SKM-1 (cell line): ENCODE measurements around the gene MAP2K4.
A peak's percentile ranks its signal among the peaks of the same experiment; 100 is the strongest.
"Not testable (repeated sequence)": the region's sequence is repeated elsewhere in the genome, so short reads cannot be mapped to it uniquely, and the experiment has no call there.

Source experiments
- DNase-seq: peaks from one replicate; lab custom pipeline; 2025; ENCODE audit not compliant: unreplicated experiment; lab: John Stamatoyannopoulos, UW

Gene MAP2K4

DNA sequence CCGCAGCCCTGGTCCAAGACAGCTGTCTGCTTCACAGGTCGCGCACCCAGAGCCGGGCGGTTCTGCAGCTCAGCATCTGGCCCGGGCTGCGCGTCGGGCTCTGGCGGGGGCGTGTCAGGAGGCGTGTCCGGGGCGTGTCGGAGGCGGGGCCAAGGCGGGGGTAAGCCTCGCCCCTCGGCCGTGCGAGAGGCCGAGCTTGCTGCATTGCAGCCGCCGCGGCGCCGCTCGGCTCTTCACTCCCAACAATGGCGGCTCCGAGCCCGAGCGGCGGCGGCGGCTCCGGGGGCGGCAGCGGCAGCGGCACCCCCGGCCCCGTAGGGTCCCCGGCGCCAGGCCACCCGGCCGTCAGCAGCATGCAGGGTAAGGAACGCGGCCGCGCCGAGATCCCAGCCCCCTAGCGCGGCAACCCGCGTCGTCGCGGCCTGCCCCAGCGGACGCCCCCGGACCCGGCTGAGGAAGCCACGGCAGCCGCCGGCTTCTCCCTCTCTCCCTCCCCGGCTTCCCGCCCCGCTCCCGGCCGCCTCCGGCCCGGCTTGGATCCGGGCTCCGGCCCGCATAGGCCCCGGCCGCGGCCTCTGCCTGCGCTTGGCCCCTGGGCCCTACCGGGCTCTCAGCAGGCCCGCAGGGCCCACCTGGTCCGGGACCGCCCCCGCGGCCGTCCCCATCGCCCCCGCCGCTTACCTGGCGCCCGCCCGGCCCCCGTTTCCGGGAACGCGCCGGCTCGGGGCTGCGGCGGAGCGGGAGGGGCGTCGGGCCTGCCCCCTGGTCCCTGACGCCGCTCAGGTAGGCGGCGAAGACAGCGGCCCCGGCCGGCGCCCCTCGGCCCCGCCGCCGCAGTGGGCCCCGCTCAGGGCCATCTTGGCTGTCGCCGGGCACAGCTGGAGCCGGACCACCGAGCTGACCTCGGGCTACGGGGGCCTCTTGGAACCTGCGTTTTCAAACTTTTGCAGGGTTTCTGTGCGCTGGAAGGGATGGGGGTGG, at the start of gene MAP2K4:
TSS of gene MAP2K4 (plus strand) at position 236 of the 981 bp plus-strand sequence. CDS start at position 246, 10 bp downstream.
- DNase-seq, result peak; percentile 1

DNA sequence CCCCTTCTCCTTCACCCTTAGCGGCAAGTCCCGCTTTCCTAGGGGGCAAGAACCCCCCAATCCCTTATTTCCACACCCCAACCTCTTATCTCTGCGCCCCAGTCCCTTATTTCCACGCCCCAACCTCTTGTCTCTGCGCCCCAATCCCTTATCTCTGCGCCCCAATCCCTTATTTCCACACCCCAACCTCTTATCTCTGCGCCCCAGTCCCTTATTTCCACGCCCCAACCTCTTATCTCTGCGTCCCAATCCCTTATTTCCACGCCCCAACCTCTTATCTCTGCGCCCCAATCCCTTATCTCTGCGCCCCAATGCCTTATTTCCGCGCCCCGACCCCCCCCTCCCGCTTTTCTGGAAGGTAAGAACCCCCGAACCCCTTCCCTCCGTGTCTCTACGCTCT, 47.9 kb upstream of the MAP2K4 start:
- DNase-seq, result not testable (repeated sequence)

DNA sequence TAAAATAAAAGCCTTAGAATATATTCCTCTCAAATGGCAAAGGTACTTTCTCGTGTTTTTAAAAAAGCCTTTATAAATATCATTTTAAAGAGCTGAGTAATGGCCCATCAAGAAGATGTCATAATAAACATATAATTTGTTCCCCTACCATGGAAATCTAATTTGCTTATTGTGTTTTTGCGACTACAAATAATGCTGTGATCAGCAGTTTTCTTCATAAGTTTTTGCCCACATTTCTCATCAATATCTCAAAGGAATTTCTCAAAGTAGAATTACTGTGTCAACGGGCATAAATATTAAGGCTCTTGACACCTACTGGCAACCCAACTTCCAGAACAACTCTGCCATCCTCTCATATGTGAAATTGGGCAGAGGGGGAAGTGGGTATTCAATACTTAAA, 40.9 kb upstream of the MAP2K4 start:
- DNase-seq, result no peak

DNA sequence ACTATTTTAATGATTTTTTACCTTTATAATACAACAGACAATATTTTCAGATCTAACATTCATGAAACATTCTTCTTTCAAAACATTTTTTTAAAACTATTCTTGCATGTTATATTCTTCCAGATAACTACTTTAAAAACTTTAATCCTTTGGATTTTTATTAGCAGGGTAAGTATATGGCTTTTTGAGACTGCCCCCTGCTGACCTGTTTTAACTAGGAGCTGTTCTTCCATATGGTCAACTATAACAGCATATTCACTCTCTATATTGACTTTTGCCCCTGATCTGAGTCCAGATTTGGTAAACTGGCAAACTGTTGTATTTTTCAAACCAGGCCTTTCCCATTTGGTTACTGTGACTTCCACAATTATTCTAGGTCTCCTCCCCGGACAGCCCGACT, 39.9 kb upstream of the MAP2K4 start:
- DNase-seq, result no peak

DNA sequence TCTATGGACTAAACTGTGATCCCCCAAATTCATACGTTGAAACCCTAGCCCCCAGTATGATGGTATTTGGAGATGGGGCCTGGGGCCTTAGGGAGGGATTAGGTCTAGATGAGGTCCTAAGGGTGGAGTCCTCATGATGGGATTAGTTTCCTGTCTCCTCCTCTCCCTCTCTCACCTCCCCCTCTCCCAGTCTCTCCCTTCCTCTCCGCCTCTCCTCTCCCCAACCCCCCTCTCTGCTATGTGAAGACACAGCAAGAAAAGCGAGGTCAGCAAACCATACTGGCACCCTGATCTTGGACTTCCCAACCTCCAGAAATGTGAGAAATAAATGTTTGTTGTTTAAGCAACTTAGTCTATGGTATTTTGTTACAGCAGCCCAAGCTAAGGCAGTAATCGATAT, 38.8 kb upstream of the MAP2K4 start:
- no peak for DNase-seq

DNA sequence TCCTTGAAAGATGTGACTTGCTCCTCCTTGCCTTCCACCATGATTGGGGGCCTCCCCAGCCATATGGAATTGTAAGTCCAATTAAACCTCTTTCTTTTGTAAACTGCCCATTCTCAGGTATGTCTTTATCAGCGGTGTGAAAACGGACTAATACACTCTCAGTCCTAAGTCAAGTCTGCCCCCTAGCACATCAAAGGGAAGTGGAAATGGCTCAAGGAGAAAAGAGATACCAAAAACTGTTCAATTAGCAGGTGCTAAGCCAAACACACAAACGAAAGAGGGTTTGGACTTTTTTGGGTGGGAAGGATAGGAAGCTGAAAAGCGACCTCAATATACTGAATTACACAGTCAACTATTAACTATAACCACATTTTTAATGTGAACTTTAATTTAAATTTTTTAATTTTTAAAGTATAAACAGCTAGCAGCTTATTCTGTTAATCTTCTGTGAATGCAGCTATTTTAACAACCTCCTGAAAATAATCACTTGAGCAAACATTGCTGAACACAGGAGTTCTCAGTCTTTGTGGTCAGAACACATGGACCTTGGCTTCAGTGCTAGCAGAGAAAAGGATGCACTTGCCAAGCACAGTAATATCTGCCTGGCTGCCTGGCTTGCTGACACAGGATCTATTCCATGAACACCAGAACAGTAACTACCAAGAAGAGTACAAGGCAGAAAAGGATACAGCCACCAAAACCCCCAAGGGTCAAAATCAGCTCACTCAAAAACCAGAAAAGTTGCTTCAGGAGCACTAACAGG, 34.3 kb upstream of the MAP2K4 start:
- no peak for DNase-seq

DNA sequence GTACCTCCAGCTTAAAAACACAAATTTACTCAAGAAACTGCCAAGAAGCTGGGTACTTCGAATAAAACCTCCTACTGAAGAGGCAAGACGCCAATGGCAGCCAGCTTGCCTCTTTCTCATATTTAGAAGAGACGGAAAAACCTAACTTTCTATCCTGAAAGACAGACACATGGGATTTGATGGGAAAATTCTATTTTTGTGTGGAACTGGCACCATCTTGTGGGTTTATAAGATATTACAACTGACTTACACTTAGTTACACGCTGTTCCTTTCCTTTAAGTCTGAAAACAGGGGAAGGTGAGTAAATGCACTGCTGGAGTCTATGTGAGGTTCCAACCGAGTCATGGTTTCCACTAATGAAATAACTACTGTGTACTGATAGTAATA, 33.7 kb upstream of the MAP2K4 start:
- no peak for DNase-seq

DNA sequence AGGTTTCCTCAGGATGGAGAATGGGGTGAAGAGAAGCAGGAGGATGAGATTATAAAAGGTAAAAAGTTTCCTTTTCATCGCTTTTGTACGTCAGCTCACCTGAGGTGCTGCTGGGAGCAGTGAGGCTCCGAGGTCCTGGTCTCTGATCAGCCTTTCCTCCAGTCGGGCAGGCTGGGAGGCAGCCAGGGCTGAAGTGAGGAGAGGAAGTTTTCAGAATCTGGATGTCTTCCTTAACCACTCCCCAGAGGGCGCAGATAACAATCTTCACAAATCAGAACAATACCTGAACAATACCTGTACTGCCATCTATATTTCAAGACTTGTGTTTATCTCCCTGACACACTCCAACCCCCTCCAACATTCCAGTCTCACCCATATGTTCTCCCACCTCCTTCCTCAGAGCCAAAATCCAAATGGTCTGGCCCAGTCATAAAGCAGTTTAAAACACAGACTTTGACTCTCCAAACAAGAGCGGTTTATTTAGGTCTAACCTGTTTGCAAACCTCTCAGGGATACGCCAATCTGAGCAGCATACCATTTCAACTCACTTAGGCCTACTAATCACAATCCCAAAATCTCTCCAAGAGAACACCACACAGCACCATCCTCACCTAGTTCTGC, 30.2 kb upstream of the MAP2K4 start:
- DNase-seq, result no peak

DNA sequence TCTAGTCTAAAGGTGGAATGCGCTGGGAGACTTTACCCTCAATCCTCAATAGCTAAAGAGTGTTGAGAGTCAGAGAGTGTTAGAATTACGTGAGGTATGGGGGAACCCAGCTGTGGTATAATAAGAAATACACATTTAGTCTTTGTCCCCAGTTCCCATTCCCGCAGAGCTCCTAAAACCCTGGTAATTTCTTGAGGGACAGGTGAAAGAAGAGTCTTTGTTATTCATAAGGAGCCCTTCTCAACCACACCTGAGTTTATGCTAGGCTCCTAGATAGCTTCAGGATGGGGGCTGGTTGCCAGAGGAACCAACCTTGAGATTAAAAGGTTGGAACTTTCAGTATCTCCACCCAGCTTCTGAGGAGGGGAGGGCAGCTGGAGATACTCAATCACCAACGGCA, 29.2 kb upstream of the MAP2K4 start:
- DNase-seq, result no peak

DNA sequence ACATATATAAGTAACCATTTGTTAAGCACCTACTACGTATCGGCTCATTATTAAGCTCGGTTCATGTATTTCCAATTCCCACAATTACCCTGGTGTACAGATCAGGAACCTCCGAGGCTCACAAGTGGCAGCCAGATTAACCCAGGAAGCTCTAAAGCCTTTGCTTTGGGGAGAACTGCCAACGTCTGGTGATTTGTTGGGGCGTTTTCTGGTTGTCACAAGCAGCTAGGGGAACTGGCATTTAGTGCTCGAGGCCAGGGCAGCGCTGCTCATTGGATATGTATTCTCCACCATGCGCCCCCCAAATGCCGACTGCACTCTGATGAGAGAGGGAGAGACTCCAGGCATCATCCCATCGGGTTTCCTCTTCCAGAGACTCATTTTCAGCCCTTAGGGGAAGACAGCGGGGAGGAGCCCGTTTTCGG, 23.9 kb upstream of the MAP2K4 start:
- DNase-seq, result no peak

DNA sequence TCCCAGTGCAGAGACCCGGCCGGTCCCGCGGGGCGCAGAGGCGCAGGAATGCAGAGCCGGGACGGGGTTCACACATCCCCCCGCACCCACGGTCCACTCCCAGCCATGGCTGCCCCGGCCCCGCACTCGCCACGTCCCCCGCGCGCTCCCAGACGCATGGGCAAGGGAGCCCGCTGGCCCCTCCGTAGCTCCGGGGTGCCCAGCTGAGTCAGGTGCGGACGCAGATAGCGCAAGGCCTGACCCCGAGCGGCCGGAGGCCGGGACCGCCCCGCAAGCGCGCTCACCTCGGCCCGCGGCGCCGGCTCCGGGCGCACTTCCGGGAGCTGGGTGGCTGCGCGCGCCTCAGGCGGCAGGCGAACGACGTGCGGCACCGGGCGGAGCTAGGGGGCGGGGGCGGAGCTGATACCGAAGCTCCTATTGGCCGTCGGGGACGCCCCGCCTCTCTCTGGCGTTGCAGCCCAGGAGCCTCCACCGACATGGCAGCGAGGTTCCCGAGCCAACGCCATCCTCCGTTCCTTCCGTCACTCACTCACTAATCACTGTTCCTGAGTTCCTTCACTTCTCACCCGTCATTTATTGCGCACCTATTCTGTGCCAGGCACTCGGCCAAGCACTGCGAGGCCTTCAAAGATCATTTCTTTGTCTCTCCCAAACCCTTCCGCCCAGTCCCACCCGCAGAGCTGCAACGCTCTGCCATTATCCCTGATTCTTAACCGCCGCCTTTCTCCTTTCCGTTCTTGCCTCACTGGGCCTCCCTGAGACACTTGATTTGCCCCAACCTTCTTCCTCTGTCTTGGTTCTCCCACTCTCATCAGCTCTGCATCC, 23.3 kb upstream of the MAP2K4 start, which contains the start of gene ZNF18:
TSS of gene ZNF18 (minus strand) at position 329 of the 825 bp plus-strand sequence. CDS start 4,646 bp downstream, outside the sequence.
- DNase-seq, result peak; percentile 43

DNA sequence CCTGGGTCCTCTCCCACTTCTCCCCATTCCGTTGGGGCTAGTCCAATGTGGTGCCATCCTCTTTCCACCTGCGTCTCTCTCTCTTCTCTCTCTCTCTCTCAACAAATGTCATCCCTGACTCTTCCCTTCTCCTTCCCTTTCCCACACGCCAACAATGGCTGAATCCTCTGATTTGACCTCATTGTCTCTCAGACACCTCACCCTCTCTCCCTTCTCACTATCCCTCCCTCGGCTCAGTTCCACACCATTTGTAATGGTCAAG, 22.8 kb upstream of the MAP2K4 start:
- no peak for DNase-seq

DNA sequence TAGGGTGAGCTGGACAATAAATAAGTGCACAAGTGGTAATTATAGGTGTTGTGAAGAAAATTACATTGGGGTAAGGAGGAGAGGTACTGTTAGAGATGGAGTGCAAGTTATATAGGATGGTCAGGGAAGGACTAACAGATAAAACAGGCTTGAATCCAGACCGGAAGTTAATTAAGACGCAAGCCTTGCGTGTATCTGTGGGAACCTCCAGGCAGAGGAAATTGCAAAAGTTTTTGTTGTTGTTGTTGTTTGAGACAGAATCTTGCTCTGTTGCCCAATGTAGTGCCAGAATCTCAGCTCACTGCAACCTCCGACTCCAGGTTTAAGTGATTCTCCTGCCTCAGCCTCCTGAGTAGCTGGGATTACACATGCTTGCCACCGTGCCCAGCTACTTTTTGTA, 21.0 kb upstream of the MAP2K4 start:
- no peak for DNase-seq

DNA sequence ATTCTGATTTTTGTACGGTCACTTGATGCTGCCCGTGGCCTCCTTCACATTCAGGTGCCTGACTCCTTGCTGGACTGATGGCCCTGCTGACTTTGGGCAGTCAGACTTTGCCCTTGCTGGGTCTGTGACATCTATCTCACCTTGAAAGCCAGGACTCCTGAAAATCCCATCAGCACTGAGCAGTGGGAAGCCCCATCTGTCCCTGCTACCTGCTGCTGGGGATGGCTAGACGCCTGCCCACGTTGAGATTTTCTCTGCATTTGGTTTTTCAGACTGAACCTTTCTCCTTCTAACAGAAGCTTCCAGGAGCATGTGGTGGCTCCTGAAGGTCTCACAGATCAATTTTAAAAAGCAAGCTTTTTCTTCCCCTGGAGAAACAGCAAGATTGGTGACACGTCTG, 13.2 kb upstream of the MAP2K4 start:
- no peak for DNase-seq

DNA sequence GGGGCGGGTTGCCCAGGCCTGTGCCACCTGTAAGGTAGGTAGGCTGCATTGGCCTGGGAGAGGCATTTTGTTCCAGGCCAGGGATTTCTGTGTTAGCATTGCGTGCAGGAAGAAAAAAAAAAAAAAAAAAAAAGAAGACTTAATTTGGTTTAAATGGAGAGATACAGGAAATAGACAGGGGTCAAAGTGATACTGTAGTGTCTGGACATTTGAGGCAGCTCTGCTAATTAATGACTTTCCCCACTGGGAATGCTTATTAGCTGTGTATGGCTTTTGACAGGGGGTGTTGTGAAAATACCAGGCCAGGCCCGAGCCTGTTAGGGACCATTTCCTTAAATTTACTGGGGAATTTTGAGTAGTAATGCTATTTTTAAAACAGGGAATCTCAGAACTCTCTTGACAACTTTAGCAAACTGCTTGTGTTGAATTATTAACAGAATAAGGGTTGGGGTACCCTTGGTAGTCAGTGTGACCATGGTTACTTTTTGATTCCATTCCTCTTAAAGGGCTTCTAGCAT, 1.0 kb downstream of the MAP2K4 start:
- DNase-seq, result no peak

DNA sequence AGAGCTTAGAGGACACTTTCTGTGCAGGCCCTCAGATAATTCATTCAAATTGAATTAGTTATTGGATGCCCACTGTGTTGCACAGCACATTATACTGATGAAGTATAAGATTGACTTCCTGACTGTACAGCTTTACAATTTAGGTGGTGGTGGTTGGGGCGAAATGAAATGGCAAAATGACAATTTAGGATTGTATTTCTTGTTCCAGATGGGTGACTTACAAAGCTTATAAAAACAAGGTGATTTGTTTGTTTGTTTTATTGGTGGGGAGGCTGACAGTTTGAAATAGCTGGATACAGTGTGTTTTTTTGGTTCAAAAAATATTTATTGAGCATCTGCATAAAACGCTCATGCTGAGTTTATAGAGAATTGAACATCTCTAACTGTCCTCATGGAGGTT, 1.6 kb downstream of the MAP2K4 start:
- no peak for DNase-seq

DNA sequence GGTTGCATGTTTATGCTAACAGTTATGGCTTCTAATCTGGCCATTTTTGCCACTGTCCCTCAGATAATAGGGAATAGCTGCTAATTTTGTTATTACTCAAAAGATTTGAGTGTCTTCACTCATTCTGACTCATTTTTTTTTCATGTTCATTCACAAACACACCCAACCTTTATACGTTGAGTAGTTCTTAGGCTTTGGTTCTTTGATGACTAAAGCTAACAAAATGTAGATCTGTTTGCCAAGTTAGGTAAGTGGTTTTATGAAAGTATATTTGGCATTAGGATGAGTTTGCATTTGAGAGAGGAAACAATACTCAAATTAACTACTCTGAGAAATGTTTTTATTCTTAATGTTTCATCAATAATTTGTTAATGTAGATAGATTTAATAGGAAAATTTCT, 3.6 kb downstream of the MAP2K4 start:
- no peak for DNase-seq

DNA sequence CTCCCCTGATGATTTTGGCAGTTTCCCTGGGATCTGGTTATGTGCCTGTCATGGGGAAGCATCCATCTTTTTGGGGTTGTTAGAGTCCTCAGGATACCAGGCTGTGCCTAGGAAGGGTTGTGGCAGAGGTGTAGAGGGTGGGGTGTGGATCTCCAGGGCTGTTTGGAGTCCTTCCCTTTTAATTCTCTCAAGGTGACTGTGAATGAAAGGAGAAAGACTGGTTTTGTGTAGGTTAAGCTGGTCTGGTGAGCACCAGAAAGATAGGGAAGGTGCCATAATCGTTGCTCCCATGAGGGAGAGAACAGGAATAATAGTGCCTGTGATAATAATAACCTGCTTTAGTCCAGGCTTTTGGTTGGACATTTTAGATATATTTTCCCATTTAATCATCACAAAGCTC, 7.0 kb downstream of the MAP2K4 start:
- no peak for DNase-seq

DNA sequence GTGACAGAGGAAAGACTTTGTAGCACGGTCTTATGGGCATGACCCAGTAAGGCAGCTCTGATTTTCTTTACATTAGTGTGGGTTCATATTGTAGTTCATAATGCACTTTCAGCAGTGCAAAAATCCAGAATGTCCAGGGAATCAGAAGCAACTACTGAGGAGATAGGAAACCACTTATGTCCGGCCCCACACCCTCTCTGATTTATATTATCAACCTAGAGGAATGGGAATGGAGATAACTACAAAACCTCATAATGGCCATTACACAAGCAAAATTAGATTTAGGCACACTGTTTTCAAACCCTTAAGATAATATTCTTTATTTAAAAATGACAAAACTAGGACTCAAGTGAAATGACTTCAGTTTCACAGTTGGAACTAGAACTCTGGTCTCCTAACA, 7.9 kb downstream of the MAP2K4 start:
- no peak for DNase-seq

DNA sequence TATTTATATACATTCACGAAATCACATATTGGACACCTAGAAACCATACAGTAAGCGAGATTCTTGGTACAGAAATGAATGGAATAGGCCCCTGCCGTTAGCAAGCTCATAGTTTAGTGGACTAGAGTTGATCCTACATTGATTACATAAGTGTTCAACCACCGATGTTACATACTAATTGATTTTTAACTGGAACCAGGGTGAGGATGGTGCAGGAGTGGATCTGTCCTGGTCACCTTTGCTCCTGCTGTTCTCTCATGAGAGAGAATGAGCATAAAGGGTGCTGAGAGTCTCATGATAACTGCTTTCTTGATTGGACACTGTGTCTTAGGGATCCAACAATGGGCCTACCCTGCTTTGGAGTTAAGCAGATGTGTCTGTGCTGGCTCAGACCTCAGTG, 13.9 kb downstream of the MAP2K4 start:
- DNase-seq, result no peak

DNA sequence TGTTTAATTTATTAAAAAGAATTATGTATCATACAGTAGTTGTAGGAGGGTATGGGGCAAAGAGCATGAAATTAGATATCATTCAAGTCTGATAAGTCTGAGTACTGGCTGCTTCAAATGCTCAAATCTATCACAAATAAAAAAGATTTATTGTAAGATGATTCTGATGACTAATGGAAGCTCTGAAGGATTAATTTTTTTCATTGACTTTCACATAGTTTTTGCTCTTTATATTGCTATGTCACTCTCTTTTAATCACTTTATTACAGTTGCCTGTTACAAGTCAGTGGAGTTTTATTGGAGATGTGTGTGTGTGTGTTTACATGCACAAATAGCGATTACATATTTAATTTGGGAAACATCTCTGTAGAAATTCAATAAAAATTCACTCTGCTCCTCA, 15.0 kb downstream of the MAP2K4 start:
- no peak for DNase-seq
